B cell (primary cell): Measurements from ENCODE around the gene CYTH2. TPM values are rescaled to one million over a fixed set of nuclear protein-coding genes. Genes with fewer than 3 reads are reported as not detected.
A peak's percentile ranks its signal among the peaks of the same experiment; 100 is the strongest.

Source experiments
- ATAC-seq: fragments of 200-7000 bp; cut with Tn5 transposase; one replicate; pipeline ENCODE4 v1.10.0; 2021; ENCODE audit warnings: low read depth, mild to moderate bottlenecking, moderate number of reproducible peaks, moderate library complexity
- CTCF ChIA-PET: fragments of 350-600 bp; sonication (Branson Sonifier 250); formaldehyde crosslinking; loops from one replicate; lab custom pipeline; 2021; ENCODE audit warnings: antibody characterized with exemption, inconsistent platforms; lab: Charles Lee
- POLR2A ChIA-PET: fragments of 350-600 bp; sonication (Branson Sonifier 250); formaldehyde crosslinking; loops from one replicate; lab custom pipeline; 2021; ENCODE audit warnings: antibody characterized with exemption; lab: Charles Lee
- DNase-seq: peaks from one replicate; pipeline ENCODE4 v3.0.0; 2013
- H2AFZ ChIP-seq: 2 replicates; pipeline ENCODE4 v1.6.1; 2012; ENCODE audit warnings: mild to moderate bottlenecking, low read depth, low read length; ENCODE audit not compliant: insufficient read depth, poor library complexity, severe bottlenecking
- H3K27ac ChIP-seq, 2 donors: 1 replicate in 1 of 2; 2 replicates in 1 of 2; pipeline ENCODE4 v1.5.1; 2012 to 2013; ENCODE audit warnings: low read length in 2 of 2, mild to moderate bottlenecking in 2 of 2, moderate library complexity in 1 of 2
- H3K27me3 ChIP-seq, 4 experiments: fragments of 200-600 bp in 1 of 4; sonication (generic) in 1 of 4; replicated peaks in 1 of 4; 1 replicate in 2 of 4; 2 replicates in 2 of 4; pipeline versions ENCODE4 v1.6.1 to v1.7.0; 2013 to 2016; ENCODE audit warnings: low read length in 3 of 4, mild to moderate bottlenecking in 2 of 4, mixed read lengths in 1 of 4, moderate library complexity in 1 of 4; ENCODE audit not compliant: insufficient read depth in 4 of 4, control insufficient read depth in 3 of 4; ENCODE audit errors: control extremely low read depth in 1 of 4
- H3K36me3 ChIP-seq, 2 experiments: replicated peaks in 1 of 2; 1 replicate in 1 of 2; 2 replicates in 1 of 2; pipeline versions ENCODE4 v1.6.1 to v1.7.1; 2013; ENCODE audit warnings: low read length in 1 of 2; ENCODE audit not compliant: insufficient read depth in 2 of 2, control insufficient read depth in 1 of 2; ENCODE audit errors: control extremely low read depth in 1 of 2, extremely low read depth in 1 of 2
- H3K4me1 ChIP-seq, 2 donors: fragments of 200-600 bp in 1 of 2; sonication (generic) in 1 of 2; 1 replicate in 1 of 2; 2 replicates in 1 of 2; pipeline versions ENCODE4 v1.5.1 to v1.6.1; 2013 to 2017; ENCODE audit warnings: low read length in 2 of 2; ENCODE audit not compliant: control insufficient read depth in 2 of 2, insufficient read depth in 2 of 2
- H3K4me2 ChIP-seq: replicated peaks from 2 replicates; pipeline ENCODE3; 2012; ENCODE audit warnings: mild to moderate bottlenecking, low read depth, low read length; ENCODE audit not compliant: poor library complexity, severe bottlenecking
- H3K4me3 ChIP-seq, 5 experiments: fragments of 200-600 bp in 1 of 5; sonication (generic) in 1 of 5; 1 replicate in 3 of 5; 2 replicates in 2 of 5; pipeline versions ENCODE4 v1.5.1 to v1.7.0; 2011 to 2016; ENCODE audit warnings: low read length in 4 of 5, mild to moderate bottlenecking in 4 of 5, low read depth in 2 of 5, control low read depth in 1 of 5, moderate library complexity in 1 of 5; ENCODE audit not compliant: insufficient read depth in 1 of 5; ENCODE audit errors: control extremely low read depth in 1 of 5, extremely low read depth in 1 of 5
- H3K79me2 ChIP-seq: fragments of 200-600 bp; sonication (generic); one replicate; pipeline ENCODE4 v1.6.0; 2016; ENCODE audit warnings: low read length; ENCODE audit not compliant: control insufficient read depth, insufficient read depth
- H3K9ac ChIP-seq: fragments of 200-600 bp; sonication (generic); 2 replicates; pipeline ENCODE4 v1.6.1; 2017; ENCODE audit warnings: mild to moderate bottlenecking, low read length, moderate library complexity
- H3K9me3 ChIP-seq, 3 donors: one replicate each; pipeline versions ENCODE4 v1.6.1 to v1.7.1; 2013; ENCODE audit warnings: low read length in 2 of 3; ENCODE audit not compliant: control insufficient read depth in 2 of 3, insufficient read depth in 1 of 3; ENCODE audit errors: control extremely low read depth in 1 of 3
- H4K20me1 ChIP-seq: 2 replicates; pipeline ENCODE4 v1.6.0; 2012; ENCODE audit warnings: mild to moderate bottlenecking, low read length; ENCODE audit not compliant: insufficient read depth, control insufficient read depth, poor library complexity, severe bottlenecking
- H3K27ac Mint-ChIP-seq: one replicate; pipeline ENCODE4 v1.8.0; 2021; ENCODE audit warnings: mixed read lengths
- H3K27me3 Mint-ChIP-seq: one replicate; pipeline ENCODE4 v1.8.0; 2021; ENCODE audit warnings: mixed read lengths
- H3K4me1 Mint-ChIP-seq: one replicate; pipeline ENCODE4 v1.8.0; 2021; ENCODE audit warnings: mixed read lengths
- H3K4me3 Mint-ChIP-seq: one replicate; pipeline ENCODE4 v1.8.0; 2021; ENCODE audit warnings: mixed read lengths
- H3K9me3 Mint-ChIP-seq: one replicate; pipeline ENCODE4 v1.8.0; 2022; ENCODE audit warnings: mixed read lengths; ENCODE audit not compliant: insufficient read depth
- CTCF ChIP-seq: fragments of 200-600 bp; IDR thresholded peaks from one replicate; pipeline ENCODE4 v1.8.0; 2022; ENCODE audit warnings: antibody characterized with exemption, mild to moderate bottlenecking
- EZH2 ChIP-seq: IDR thresholded peaks from 2 replicates; pipeline ENCODE4 v1.6.1; 2012; ENCODE audit warnings: borderline replicate concordance, low read depth, mild to moderate bottlenecking, moderate library complexity, low read length; ENCODE audit not compliant: insufficient read depth, poor library complexity, severe bottlenecking
- WGBS: methylation state at CpG from one replicate; pipeline ENCODE4 v1.1.5; 2013; ENCODE audit warnings: missing lambda C conversion rate; ENCODE audit not compliant: insufficient coverage; 5-methylcytosine and 5-hydroxymethylcytosine counted together
- intact Hi-C: fragments of 100-400 bp; cut with micrococcal nuclease; formaldehyde crosslinking; loops from one replicate; pipeline ENCODE4 v1.10.0; 2022
- polyA plus RNA-seq: library from polyadenylated mRNA; depleted of rRNA; stranded (reverse); fragments of >200 nt; gene quantifications from 2 replicates; pipeline ENCODE4 v1.2.3, GENCODE V29; 2012
- total RNA-seq, 2 donors: library from RNA; stranded (reverse); fragments of 120-200 nt in 1 of 2; gene quantifications; 1 replicate in 1 of 2; 2 replicates in 1 of 2; pipeline versions ENCODE4 v1.2.3 to v1.2.4, GENCODE V29; 2013 to 2022

Gene CYTH2
- total and polyA plus RNA-seq, 2 donors (not counting 1 experiment from before 2014, with no cell fraction given), result 40.7 to 56.0 TPM

DNA sequence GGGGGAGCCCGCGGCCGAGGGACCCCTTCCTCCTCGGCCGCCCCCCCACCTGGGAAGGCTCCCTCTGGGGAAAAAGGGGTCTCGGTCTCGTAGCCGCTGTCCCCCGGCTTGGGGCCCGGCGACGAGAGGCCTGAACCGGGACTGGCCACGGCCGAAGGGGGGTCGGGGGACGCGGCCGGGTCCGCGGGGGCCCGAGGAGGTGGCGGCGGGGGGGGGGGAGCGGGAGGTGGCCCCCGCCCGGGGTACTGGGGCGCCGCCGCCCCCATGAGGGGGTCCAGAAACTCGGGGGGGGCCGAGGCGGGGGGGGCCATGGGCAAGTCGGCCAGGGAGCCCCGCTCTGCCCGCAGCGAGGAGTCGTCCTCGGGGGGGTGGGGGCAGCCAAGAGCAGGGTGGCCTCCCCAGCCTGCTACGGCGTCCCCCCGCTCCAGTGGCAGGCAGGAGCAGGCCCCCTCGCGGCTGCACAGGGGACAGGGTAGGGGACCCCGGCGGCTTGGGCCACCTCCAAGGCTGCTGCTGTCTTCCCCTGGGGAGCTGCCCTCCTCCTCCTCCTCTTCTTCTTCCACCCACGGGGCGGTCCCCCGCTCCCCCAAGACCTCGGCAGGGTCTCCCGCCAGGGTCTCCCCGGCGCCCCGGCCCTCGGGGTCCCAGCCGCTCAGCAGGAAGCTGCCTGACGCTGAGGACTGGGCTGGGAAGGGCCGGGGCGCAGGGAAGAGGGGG, 29.6 kb downstream of the CYTH2 start:
- Histone ChIP-seq H3K4me1 (peaks cover 39 to 42% of the 10 kb centered on the region in 2 donors), H3K9ac (no peak overlapping the region), H3K4me3 (no peak overlapping the region), H3K27me3 (peaks cover 0 to 56% (median 25%) of the 10 kb centered on the region in 4 experiments), H3K9me3 (peaks cover 0 to 25% (median 0%) of the 10 kb centered on the region in 3 donors), H3K27ac (no peak overlapping the region), H3K36me3 (no peaks in the 10 kb centered on the region), H3K79me2 (no peaks in the 10 kb centered on the region), H3K4me2 (peak overlapping the region; percentile 62), H2AFZ (no peak overlapping the region), H4K20me1 (no peaks in the 10 kb centered on the region)
- Mint-ChIP-seq H3K4me1 (peaks cover 29% of the 10 kb centered on the region), H3K27me3 (peaks cover 22% of the 10 kb centered on the region), H3K27ac (no peak overlapping the region), H3K9me3 (no peaks in the 10 kb centered on the region), H3K4me3 (no peak overlapping the region)
- TF ChIP-seq CTCF (no peak), EZH2 (no peak)
- DNase-seq (peak; percentile 27), ATAC-seq (no peak)
- ChIA-PET POLR2A (no interaction called here), CTCF (interaction anchor here (2.6 kb wide), 1 partner anchor 10 kb away, joined by 8 read pairs; no protein-coding TSS in a partner anchor)
- 45% methylated on average over 42 of the region's 59 CpGs for WGBS
- intact Hi-C loops, result loop anchor here (10.0 kb wide), 1 partner anchor 104 kb away; the partner anchor contains the start of genes GRIN2D and KDELR1
